ENCODE results near the gene ADORA3.

Gene ADORA3

GRCh38 chr1:111516005-111516535, 12.6 kb upstream of the ADORA3 start:
- H3K4me3 ChIP-seq (ENCODE audit: low read depth, low read length): peak overlapping the region; percentile 62
- TF ChIP-seq MAX (IDR thresholded peaks at IDR 0.05; ENCODE audit: low read depth, low read length) (no peak; the same call in 1 of the 2 replicates), POLR2A (IDR thresholded peaks at IDR 0.05; ENCODE audit: extremely low read depth, insufficient read length) (no peak), MYC (IDR thresholded peaks at IDR 0.05; ENCODE audit: low read depth, low read length) (no peak)
- TF ChIP-seq, protein P1, sequence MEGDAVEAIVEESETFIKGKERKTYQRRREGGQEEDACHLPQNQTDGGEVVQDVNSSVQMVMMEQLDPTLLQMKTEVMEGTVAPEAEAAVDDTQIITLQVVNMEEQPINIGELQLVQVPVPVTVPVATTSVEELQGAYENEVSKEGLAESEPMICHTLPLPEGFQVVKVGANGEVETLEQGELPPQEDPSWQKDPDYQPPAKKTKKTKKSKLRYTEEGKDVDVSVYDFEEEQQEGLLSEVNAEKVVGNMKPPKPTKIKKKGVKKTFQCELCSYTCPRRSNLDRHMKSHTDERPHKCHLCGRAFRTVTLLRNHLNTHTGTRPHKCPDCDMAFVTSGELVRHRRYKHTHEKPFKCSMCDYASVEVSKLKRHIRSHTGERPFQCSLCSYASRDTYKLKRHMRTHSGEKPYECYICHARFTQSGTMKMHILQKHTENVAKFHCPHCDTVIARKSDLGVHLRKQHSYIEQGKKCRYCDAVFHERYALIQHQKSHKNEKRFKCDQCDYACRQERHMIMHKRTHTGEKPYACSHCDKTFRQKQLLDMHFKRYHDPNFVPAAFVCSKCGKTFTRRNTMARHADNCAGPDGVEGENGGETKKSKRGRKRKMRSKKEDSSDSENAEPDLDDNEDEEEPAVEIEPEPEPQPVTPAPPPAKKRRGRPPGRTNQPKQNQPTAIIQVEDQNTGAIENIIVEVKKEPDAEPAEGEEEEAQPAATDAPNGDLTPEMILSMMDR (IDR thresholded peaks at IDR 0.05; ENCODE audit: low read depth, low read length): peak; percentile 54
- peak; percentile 90 for DNase-seq (ENCODE audit: low read depth)

DNA sequence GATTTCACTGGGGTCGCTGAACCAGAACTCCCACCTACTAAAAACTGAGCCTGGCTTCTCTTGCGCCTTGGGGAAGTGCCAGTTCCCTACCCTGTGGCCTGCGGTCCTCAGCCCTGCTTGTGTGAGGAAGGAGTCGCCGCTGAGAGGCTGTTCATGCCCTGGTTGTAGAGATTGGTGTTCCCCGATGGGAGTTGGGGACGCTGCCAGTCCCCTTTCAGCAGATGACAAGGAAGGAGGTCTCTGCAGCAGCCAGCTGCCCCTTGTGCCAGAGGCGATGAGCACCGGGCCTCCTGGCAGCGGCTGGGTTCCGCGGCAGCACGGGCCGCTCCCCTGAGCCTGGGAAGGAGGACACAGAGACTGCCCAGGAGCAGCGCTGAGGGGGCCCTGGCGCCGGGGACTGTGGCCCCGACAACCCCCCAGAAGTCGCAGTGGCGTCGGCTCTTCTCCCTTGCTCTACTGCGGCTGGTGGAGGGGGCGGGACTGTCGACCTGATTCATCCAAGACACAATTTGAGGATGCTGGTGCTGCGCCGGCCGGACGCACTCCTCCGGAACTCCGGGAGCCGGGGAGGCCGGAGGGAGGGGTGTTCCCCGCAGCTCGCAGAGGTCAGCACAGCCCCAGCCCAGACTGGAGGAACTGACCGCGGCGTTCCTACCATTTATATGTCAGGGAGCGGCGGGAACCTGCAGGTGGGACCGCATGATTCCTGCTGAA, 12.0 kb upstream of the ADORA3 start:
- H3K4me3 ChIP-seq (ENCODE audit: low read depth, low read length): peak overlapping the region; percentile 62
- TF ChIP-seq, protein P1 (IDR thresholded peaks at IDR 0.05; ENCODE audit: low read depth, low read length): no peak
- no peak for TF ChIP-seq POLR2A (IDR thresholded peaks at IDR 0.05; ENCODE audit: extremely low read depth, insufficient read length)
- no peak for TF ChIP-seq MAX (IDR thresholded peaks at IDR 0.05; ENCODE audit: low read depth, low read length)
- TF ChIP-seq MYC (IDR thresholded peaks at IDR 0.05; ENCODE audit: low read depth, low read length): no peak
- peak; percentile 67 for DNase-seq (ENCODE audit: low read depth)

GRCh38 chr1:111513410-111514020, 10.1 kb upstream of the ADORA3 start:
- no peak overlapping the region for H3K4me3 ChIP-seq (ENCODE audit: low read depth, low read length)
- no peak for DNase-seq (ENCODE audit: low read depth)
- TF ChIP-seq MYC (IDR thresholded peaks at IDR 0.05; ENCODE audit: low read depth, low read length) (no peak), MAX (IDR thresholded peaks at IDR 0.05; ENCODE audit: low read depth, low read length) (no peak), POLR2A (IDR thresholded peaks at IDR 0.05; ENCODE audit: extremely low read depth, insufficient read length) (no peak)
- TF ChIP-seq, protein P1 (IDR thresholded peaks at IDR 0.05; ENCODE audit: low read depth, low read length): no peak

DNA sequence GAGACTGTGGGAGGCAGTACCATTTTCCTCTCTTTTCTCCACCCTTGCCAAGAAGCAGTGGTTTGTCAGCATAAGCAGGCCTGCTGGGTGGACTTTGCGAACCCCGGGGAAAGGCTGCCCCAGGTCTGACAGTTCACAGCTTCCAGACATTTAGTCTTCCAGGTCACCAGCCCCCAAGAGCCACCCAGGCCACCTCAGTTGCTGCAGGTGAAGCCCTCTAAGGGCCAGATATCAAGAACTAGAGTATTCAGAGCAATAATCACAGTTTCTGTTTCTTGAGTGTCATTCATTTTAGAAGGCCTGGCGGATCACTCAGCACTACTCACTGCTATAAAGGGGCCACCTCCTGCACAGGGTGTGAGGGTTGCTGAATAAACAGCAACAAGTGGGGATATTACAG, 9.5 kb upstream of the ADORA3 start:
- no peak for DNase-seq (ENCODE audit: low read depth)
- no peak overlapping the region for H3K4me3 ChIP-seq (ENCODE audit: low read depth, low read length)
- no peak for TF ChIP-seq MYC (IDR thresholded peaks at IDR 0.05; ENCODE audit: low read depth, low read length)
- TF ChIP-seq POLR2A (IDR thresholded peaks at IDR 0.05; ENCODE audit: extremely low read depth, insufficient read length): no peak
- TF ChIP-seq, protein P1 (IDR thresholded peaks at IDR 0.05; ENCODE audit: low read depth, low read length): no peak
- no peak for TF ChIP-seq MAX (IDR thresholded peaks at IDR 0.05; ENCODE audit: low read depth, low read length)

- TF ChIP-seq MYC (IDR thresholded peaks at IDR 0.05; ENCODE audit: low read depth, low read length): no peak
- TF ChIP-seq POLR2A (IDR thresholded peaks at IDR 0.05; ENCODE audit: extremely low read depth, insufficient read length): no peak
- TF ChIP-seq, protein P1 (IDR thresholded peaks at IDR 0.05; ENCODE audit: low read depth, low read length): no peak
- TF ChIP-seq MAX (IDR thresholded peaks at IDR 0.05; ENCODE audit: low read depth, low read length): no peak
- no peak for DNase-seq (ENCODE audit: low read depth)
- H3K4me3 ChIP-seq (ENCODE audit: low read depth, low read length): no peak overlapping the region
These were observed 8.9 kb upstream of the ADORA3 start for GRCh38 chr1:111512132-111512889.

All from NB4 (cell line).